ENCODE results near the gene SBSN.

Gene SBSN

DNA sequence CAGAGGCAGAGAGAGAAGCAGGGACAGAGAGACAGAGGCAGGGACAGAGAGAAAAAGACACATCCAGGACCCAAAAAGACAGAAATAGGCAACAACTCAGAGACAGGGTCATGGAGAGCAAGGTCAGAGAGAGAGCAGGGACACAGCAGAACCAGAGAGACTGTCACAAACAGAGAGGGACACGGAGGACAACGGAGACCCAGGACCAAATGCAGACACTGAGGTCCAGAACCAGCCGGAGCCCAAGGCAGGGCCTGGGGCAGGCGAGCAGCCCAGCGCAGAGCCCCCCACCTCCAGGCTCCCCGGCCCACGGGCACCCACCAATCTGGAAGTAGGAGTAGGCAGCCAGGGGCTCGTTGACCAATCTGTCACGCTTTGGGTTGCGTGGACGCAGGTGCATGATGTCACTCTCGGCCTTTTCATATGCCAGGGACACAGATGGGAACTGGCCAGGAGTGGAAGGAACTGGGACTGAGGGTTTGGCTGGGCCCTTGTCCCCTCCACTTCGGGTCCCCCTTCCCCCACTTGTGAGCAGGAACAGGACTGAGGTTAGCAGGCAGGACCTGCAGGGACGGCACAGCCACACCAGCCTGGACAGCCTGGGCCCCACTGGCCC lies 25.4 kb upstream of the SBSN start:
- DNase-seq: no peak

DNA sequence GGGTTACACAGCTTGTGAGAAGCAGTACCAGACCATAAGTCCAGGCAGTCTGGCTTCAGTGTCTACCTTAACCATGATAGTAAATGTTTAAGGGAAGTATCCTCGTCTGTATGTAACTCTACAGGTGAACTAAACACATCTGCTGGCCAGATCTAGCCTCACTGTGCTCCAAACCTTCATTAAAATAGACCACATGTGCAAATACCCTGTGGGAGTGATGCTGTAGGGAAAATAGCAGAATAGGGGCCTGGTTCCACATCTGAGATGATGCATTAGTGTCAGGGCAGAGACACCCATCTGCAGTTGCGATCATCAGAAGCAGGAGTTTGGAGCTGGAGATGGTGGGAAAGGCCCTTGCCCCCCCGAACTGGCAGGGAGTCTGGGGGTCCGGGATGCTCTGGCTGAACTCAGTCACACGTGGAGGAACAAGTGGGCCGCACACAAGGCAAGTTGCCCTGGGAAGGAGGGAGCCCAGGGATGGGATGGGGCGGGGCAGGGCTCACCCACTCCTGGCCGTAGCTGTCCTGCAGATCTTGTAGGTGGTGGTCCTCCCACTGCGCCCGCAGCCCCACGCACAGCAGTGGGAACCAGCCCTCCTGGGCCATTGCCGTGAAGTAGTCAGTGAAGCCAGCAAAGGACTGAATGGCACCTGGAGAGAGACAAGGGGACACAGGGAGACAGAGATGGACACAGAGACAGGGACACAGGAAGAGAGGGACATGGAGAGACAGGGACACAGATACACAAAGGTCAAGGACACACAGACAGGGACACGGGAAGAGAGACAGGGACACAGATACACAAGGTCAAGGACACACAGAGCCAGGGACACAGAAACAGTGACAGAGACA lies 24.6 kb upstream of the SBSN start:
- DNase-seq: no peak

DNA sequence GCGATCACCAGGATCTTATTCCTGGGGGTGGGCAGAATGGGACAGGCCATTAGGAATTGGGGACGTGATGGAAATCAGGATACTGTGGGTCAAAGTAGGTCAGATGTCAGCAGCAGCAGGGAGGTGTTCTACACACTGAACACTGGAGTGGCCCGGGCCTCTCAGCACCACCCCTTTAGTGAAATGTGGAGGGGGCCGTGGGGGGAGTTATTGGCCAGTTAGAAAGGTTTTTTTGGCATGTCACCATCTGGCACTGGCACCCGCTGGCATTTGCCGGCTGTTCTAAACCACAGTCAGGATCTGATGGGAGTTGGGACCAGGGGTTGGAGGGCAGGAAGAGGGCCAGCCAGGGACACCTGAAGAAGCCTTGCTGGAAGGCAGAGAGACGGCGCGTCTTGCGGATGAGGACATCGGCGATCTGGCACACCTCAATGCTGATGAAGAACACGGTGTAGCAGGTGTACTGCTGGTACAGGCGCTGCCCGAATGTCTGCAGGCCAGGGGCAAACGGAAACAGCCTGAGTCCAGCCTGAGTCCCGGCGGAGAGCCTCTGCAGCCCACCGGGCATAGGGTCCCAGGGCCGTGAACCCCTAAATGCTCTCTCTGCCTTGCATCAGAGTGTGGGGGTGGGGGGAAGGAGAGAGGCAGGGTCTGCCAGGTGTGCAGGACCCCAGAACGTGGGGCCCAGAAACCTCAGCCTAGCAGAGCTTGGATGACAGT lies 23.1 kb upstream of the SBSN start:
- no peak for DNase-seq

DNA sequence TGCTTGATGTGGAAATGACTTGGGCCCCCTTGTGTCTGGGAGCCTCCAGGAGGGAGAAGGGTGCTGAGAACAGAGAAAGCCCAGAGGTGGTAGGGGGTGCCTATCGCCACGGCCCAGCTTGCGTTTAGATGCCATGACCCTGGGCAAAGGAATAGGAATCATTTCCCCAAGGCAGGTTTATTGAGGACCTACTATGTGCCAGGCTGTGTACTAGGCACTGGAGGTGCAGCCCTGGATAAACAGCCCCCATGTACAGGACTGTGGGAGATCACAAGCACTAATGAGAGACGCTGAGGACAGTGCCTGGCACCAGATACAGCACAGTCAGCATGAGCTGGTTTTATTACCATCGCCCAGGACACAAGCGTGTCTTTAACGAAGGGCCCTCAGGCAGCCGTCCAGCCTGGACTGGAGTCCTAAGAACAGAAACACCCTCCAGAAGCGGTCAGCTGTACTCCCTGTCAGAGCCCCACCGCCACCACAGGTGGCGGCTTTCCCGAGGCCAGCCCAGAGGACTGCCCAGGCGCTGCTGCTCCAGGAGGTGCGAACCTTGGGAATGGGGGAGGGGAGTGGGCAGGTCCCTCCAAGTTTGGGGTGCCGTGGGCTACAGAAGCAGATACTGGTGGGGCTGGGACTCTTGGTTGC lies 21.9 kb upstream of the SBSN start:
- no peak for DNase-seq

DNA sequence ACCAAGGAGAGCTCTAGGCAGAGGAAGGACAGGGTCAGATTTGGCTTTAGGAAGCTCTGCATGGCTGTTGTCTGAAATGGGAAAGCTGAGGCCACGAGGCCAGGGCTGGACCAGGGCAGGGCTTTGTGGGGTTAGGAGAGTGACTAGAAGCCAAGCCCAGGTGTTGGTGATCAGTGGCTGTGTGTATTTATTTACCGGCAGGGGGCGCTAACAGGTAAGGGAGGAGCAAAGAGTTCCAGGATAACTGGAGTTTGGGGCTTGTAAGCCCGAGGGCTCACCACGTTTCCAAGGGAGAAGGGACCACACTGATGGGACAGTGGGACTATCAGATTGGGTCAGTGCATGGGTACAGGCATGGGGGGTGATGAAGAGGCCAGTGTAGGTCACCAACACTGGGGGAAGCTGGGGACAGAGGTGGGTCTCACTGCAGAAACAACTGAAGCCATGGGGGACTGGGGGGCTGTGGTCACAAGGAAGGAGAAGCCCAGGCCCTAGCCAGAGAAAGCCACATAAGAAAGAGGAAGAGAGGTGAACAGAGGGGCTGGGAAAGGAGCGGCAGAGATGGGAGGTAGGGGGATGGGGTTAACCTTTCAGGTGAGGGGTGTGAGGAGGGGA lies 21.2 kb upstream of the SBSN start:
- DNase-seq: peak; percentile 44 to 60

DNA sequence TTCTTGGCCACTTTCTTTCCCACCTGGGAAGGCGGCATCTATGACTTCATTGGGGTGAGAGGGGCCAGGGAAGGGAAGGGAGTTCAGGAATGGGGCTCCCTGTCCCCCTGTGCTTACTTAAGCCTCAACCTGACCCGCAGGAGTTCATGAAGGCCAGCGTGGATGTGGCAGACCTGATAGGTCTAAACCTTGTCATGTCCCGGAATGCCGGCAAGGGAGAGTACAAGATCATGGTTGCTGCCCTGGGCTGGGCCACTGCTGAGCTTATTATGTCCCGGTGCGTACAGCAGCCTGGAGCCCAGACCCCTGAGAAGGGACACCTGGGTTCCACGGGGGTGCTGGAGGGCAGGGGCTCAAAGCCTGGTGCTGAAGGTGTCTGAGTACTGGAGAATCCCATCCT lies 18.4 kb upstream of the SBSN start:
- no peak for DNase-seq

DNA sequence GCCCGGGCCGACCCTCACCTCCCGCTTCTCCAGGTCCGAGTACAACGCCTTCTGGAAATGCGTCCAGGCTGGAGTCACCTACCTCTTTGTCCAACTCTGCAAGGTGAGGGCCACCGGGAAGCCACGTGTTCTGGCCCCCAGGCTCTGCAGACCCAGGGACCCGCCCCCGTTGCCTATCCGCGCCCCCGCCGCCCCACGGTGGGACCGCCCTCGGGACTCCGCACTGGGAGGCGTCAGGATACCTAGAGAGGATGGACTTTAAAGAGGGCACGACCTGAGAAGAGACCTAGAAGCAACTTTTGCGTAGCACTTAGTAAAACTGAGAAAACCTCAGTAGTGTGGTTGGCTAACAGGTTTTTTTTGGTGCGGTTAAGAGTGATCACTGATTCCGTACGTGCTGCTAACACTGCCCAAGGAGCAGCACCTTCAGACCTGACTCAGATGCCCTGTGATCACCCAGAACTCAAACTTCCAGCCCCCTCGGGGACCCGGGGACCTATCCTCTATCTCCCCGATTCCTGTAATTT lies 17.8 kb upstream of the SBSN start:
- peak; percentile 77 to 82 for DNase-seq

DNA sequence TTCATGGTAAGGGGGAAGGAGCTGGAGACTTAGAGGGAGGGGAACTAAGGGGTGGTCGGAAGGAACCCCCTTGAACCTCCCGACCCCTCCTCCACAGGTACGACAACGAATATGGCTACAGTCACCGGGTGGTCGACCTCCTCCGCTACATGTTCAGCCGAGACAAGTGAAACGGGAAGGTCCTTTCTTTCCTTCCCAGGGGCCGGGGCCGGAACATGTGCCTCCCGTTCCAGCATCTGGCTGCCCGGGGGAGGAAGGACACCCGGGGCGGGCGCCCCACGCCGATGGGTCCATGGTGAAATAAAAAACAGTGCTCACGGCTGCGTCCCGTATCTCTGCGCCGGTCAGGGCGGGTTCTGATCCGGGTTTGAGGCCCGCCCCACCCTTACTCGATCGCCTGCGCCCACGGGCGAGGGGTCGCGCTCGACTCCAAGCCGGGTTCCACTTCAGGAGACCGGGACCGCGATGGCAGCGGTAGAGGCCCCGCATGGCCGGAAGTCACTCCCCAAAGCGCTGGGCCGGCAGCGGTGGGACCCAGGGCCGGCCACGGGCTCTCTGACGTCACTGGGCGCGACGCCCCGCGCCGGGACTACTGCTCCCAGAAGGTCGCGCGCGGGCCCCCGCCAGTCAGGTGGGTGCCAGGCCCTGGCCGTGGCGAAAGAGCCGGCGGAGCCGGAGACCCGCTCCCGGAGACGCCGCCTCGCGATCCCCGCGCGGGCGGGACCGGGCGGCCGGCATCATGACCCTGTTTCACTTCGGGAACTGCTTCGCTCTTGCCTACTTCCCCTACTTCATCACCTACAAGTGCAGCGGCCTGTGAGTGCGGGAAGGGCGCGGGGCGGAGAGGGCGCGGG lies 17.1 kb upstream of the SBSN start, which contains the start of gene TMEM147:
Gene TMEM147, plus strand, starts transcription at position 626 of the 854 bp plus-strand sequence. Its CDS starts 114 bp downstream, at position 740.
- peak; percentile 89 to 90 for DNase-seq

DNA sequence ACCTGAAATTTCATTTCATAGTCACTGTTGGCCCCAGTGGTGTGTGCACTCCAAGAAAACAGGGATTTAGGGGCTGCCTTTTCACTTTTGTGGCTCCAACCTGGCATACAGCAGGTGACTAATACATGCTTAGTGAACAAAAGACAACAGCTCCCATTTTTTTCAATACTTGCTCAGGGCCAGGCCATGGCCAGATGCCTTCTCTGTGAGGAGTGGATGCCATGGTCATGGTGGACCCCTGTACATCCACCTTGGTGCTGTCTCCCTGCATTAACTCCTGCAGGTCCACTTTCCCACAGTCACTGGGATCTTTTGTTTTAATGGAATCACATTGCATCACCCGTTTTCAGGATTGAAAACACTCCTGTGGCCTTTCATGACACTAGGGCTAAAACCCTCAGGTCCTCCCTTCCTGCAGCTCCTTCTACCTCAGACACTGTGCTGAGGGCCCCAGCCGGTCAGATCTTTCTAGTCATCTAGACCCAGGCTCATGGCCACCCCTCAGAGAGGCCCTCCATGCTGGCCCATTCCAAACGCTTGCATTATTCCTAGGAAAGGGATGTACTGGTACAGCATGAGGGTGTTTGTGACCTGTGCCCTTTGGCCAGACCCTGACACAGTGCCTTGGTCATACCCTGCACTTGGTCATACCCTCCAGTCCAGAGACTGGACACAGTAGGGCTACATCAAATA lies 16.1 kb upstream of the SBSN start:
- no peak for DNase-seq

DNA sequence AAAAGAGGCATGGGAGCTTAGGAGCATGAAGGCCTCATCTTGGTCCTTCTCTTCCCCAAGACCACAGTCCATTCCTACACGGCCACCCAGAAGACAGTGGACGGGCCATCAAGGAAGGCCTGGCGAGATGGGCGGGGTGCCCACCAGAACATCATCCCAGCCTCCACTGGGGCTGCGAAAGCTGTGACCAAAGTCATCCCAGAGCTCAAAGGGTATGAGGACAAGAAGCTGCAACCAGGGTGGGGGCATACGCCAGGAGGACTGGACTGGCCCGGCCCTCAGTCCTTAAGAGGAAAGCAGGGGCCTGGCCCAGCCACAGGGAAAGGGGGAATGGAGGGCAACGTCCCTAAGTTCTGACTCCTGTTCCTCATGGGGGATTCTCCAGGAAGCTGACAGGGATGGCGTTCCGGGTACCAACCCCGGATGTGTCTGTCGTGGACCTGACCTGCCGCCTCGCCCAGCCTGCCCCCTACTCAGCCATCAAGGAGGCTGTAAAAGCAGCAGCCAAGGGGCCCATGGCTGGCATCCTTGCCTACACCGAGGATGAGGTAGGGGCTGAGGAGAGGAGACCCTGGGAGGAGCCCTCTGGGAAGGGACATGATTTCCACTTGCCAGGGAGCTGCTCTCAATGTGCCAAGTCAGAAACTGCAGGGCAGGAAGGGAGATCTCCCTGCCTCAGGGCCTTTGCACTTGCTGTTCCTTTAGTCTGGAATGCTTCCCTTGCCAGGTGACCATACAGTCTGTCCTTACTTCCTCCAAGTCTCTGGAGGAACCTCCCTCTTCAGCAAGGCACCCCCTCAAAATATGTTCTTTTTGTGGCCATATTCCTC lies 15.4 kb upstream of the SBSN start:
- DNase-seq: no peak

DNA sequence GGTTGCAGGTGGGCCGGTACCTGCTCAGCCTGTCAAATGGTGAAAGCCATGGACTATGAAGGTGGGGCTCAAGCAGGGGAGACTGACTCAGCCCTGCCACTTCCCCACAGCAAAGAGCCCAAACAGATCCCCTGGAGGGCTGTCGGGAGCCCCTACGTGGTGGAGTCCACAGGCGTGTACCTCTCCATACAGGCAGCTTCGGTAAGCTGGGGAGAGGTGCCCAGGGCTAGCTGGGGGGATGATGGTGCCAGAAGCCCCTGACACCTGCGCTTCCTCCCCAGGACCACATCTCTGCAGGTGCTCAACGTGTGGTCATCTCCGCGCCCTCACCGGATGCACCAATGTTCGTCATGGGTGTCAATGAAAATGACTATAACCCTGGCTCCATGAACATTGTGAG lies 14.1 kb upstream of the SBSN start:
- no peak for DNase-seq

DNA sequence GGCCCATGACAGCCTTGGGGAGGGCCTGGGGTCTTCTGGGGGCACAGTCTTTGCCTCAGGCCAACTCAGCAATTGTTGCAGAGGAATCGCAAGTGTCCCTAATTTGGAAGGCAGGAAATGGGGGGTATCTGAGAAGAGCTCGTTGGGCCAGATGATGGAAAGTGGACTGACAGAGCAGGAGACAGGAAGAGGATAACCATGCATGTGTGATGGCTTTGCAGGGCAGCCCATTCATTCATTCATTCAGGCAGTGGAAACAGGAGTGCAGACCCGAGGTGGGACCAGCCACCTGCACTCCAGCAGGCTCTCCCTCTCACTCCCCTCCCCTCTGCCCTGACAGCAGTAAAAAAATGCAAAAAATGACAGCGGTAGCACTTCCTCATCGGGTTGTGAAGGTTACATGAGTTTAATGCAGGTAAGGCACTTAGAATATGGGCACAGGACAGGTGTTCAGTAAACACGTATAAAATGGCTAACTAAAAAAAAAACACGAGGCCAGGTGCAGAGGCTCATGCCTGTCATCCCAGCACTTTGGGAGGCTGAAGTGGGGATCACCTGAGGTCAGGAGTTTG lies 12.3 kb upstream of the SBSN start:
- no peak for DNase-seq

DNA sequence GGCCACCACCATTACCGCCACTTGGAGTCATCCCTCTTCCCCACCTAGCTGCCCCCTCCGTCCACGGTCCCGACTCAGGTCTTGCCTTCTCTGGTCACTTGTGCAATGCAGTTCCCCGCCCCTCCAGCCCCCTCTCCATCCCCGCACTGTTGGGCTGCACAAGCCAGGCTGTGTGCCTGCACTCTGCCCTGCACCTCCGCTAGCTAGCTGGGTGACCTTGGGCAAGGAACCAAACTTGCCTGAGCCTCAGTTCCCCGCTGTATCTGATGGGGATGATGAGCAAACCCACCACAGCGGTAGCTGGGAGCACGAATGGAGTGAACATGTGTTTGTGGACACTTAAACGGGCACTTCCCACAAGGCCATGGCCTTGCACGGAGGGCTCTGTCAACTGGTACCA lies 11.7 kb upstream of the SBSN start:
- DNase-seq: no peak

DNA sequence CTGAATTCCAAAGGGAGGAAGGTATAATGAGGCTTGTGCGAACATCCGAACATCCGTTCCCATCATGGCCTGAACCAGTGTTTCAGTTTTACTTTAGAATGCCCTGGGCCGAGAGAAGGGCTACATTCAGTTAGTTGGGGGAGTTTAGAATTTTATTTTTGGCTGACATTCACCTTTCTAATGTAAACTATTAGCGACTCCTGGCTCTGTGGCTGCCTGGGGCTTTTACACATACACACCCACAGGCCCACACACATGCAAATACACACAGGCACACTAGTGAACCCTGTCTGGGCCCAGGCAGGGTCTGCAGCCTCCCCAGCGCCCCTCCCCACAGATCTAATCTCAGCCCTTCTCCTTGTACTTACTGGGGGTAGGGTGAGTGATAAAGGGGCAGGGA lies 11.2 kb upstream of the SBSN start:
- DNase-seq: no peak

DNA sequence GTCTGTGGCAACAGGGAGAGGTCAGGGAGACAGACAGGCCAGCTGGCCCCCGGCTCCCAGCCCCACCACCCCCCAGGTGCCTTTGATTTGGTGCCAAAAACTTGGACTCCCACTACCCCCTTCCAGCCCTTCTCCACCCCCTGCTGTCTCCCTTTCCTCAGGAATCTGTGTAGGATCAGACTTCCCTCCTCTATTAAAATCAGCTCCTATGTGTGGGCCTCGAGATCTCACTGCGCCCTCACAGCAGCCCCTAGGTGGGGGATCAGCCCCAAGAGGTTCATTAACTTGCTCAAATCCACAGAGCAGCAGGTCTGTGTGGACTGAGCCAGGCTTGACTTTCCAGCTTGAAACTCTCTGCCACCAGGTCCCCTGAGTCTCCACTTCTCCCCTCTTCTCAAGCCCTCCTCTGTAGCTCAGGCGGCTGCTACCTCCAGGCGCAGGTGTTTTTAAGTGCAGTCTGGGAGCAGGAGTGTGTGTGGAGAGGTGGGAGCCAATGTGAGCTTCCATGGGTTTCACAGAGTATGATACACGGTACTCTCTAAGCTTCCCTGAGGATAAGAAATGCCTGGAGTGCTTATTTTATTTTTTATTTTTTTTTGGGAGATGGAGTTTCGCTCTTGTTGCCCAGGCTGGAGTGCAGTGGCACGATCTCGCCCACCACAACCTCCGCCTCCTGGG lies 6.8 kb upstream of the SBSN start:
- DNase-seq: no peak

DNA sequence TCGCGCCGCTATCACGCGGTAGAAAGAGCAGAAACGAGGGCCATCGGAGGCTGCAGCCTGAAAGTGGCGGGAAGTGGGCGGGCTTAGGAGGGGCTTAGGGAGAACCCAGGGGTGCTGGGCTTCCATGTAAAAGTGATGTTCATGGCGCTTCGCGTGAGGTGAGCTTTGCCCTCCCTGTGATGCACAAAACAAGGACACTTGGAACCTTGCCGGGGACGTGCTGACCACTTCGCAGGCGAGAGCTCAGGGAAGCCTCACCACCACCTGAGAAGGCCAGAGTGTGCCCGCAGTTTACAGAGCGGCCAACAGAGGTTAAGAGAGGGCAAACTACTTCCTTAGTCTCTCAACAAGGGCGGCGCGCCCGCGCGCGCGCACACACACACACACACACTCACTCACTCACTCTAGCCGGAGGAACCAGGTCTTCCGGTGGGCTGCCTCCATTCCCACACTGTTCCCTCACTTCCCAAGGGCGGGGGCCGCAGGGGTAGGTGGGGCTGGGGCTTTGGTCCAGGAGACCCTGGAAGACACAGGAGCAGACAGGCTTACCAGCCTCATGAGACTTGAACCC lies 5.8 kb upstream of the SBSN start:
- DNase-seq: peak in 1 of 2 experiments; percentile 26

DNA sequence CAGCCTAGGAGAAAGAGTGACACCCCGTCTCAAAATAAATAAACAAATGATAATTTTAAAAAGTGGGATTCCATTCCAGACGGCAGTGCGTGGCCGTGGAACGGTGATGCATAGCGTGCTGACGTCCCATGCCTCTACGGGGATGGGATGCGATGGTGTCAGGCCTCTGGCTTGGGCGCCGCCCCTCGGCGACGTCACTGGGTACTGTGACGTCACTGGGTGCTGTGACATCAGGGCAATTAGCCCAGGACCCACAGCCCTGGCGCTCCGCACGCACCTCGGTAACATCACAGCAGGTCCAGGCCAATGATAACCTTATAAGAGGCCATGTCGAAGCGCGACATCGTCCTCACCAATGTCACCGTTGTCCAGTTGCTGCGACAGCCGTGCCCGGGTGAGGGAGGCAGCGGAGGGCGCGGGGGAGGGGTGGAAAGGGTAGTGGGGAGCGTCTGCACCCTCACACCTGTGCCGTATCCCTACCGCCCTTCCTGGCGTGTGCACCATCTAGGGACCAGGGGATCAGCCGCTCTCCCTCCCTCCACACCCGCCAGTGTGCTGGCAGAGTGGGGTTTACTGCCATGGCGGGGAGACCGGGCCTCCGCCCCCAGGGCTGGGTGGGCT lies 5.2 kb upstream of the SBSN start, which contains the start of gene GAPDHS:
Gene GAPDHS, plus strand, starts transcription at position 256 of the 621 bp plus-strand sequence. Its CDS starts 72 bp downstream, at position 328.
- no peak for DNase-seq

DNA sequence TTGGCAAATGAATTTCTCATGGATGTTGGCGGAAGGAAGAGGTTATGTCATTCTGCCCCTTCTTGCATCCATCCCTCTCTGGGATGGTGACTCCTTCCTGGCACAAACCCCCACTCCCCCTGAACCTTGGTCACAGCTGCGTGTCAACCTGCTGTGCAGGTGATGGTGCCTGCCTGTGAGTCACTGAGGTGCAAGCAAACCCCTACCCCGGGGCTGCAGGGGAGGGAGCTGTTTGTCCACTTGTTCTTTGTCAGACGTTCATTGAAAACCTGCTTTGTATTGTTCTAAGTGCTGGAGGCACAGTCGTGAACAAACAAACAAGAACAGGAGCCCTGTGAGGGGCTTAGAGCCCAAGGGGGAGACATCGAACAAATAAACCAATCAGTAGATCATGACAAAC lies 3.2 kb upstream of the SBSN start:
- no peak for DNase-seq
